NCI-H2107 (cell line): ENCODE measurements around the gene CATSPERZ.

Experiments used
- DNase-seq: peaks from one replicate; lab custom pipeline; 2025; lab: John Stamatoyannopoulos, UW

The CATSPERZ gene

GRCh38 chr11:64299847-64300648 is at the start of gene CATSPERZ:
Gene CATSPERZ (plus strand): TSS chr11:64300358. CDS start chr11:64300411, 53 bp downstream.
- DNase-seq = no peak

GRCh38 chr11:64250415-64251015 is 49.6 kb upstream of the CATSPERZ start:
- no peak for DNase-seq

- no peak for DNase-seq
These were observed 49.0 kb upstream of the CATSPERZ start, which contains the start of gene PLCB3 for GRCh38 chr11:64251016-64251752. Gene PLCB3 (plus strand): TSS chr11:64251530. CDS start chr11:64251650, 120 bp downstream.

GRCh38 chr11:64251753-64252002 is 48.5 kb upstream of the CATSPERZ start:
- DNase-seq = no peak

GRCh38 chr11:64252003-64252872 is 47.9 kb upstream of the CATSPERZ start:
- no peak for DNase-seq

GRCh38 chr11:64253043-64253442 is 47.1 kb upstream of the CATSPERZ start:
- no peak for DNase-seq

GRCh38 chr11:64253481-64253880 is 46.7 kb upstream of the CATSPERZ start:
- no peak for DNase-seq

- no peak for DNase-seq
These were observed 45.8 kb upstream of the CATSPERZ start for GRCh38 chr11:64254326-64254725.

GRCh38 chr11:64255135-64256128 is 44.7 kb upstream of the CATSPERZ start:
- no peak for DNase-seq

- DNase-seq = no peak
These were observed 43.9 kb upstream of the CATSPERZ start for GRCh38 chr11:64256300-64256699.

GRCh38 chr11:64258356-64258755 is 41.8 kb upstream of the CATSPERZ start:
- DNase-seq = no peak

- no peak for DNase-seq
These were observed 41.1 kb upstream of the CATSPERZ start for GRCh38 chr11:64258946-64259532.

- DNase-seq = no peak
These were observed 40.6 kb upstream of the CATSPERZ start for GRCh38 chr11:64259533-64260067.

- no peak for DNase-seq
These were observed 39.9 kb upstream of the CATSPERZ start for GRCh38 chr11:64260147-64260708.

- DNase-seq = no peak
These were observed 38.5 kb upstream of the CATSPERZ start for GRCh38 chr11:64261556-64262080.

- no peak for DNase-seq
These were observed 37.7 kb upstream of the CATSPERZ start for GRCh38 chr11:64262271-64263002.

GRCh38 chr11:64263021-64263946 is 36.9 kb upstream of the CATSPERZ start:
- DNase-seq = no peak

- DNase-seq = no peak
These were observed 36.2 kb upstream of the CATSPERZ start for GRCh38 chr11:64263947-64264317.
